ENCODE data around the gene HAO2. TPM values are rescaled to one million over a fixed set of nuclear protein-coding genes. Genes with fewer than 3 reads are reported as not detected.

The HAO2 gene
- total and polyA plus RNA-seq, 2 experiments from 2014 or later: not detected

GRCh38 chr1:119351997-119352396 lies 16.6 kb upstream of the HAO2 start:
- H3K27me3 Mint-ChIP-seq (ENCODE audit: insufficient read depth, low read depth, poor library complexity): peaks cover 4% of the 10 kb centered on the region
- Histone ChIP-seq H3F3A (replicated peaks; ENCODE audit: low read depth) (no peaks in the 10 kb centered on the region), H3K27ac (ENCODE audit: low read depth) (no peak overlapping the region), H3K79me2 (replicated peaks; ENCODE audit: insufficient read depth) (no peaks in the 10 kb centered on the region), H3K4me3 (no peak overlapping the region), H3K9me2 (ENCODE audit: insufficient read depth) (peaks cover 7% of the 10 kb centered on the region; the same call in 1 of the 2 replicates), H3K27me3 (ENCODE audit: insufficient read depth) (no peaks in the 10 kb centered on the region), H3K4me2 (no peak overlapping the region), H4K20me1 (replicated peaks; ENCODE audit: insufficient read depth) (no peaks in the 10 kb centered on the region), H2AFZ (no peak overlapping the region), H3K36me3 (ENCODE audit: insufficient read depth) (0 out of 2 replicates have a peak, but pooled peaks cover 5% of the 10 kb centered on the region), H3K4me1 (ENCODE audit: insufficient read depth) (peaks cover 15% of the 10 kb centered on the region; the same call in 1 of the 2 replicates)
- H3K9me3 Mint-ChIP-seq: peaks cover 24% of the 10 kb centered on the region
- DNase-seq (ENCODE audit: low spot score) (no peak), ATAC-seq (no peak)
- H3K27ac Mint-ChIP-seq: no peak overlapping the region
- no peak overlapping the region for H3K4me3 Mint-ChIP-seq
- H3K4me1 Mint-ChIP-seq: peaks cover 19% of the 10 kb centered on the region
- peaks cover 26% of the 10 kb centered on the region for H3K36me3 Mint-ChIP-seq (ENCODE audit: low read depth)
- no peak for TF ChIP-seq ZNF462 (CRISPR knock-in tag; IDR thresholded peaks at IDR 0.05)
- TF ChIP-seq CREB1 (CRISPR knock-in tag; IDR thresholded peaks at IDR 0.05; ENCODE audit: low read depth): no peak
- no peak for TF ChIP-seq ZNF114 (CRISPR knock-in tag; IDR thresholded peaks at IDR 0.05)
- TF ChIP-seq EZH2 (IDR thresholded peaks at IDR 0.05; ENCODE audit: low read depth, unreplicated experiment): no peak
- TF ChIP-seq JUNB (IDR thresholded peaks at IDR 0.05; ENCODE audit: unreplicated experiment): no peak
- TF ChIP-seq NANOG (IDR thresholded peaks at IDR 0.05; ENCODE audit: borderline replicate concordance): no peak
- TF ChIP-seq EZH2phosphoT487 (IDR thresholded peaks at IDR 0.05; ENCODE audit: unreplicated experiment): no peak
- TF ChIP-seq, protein P1, sequence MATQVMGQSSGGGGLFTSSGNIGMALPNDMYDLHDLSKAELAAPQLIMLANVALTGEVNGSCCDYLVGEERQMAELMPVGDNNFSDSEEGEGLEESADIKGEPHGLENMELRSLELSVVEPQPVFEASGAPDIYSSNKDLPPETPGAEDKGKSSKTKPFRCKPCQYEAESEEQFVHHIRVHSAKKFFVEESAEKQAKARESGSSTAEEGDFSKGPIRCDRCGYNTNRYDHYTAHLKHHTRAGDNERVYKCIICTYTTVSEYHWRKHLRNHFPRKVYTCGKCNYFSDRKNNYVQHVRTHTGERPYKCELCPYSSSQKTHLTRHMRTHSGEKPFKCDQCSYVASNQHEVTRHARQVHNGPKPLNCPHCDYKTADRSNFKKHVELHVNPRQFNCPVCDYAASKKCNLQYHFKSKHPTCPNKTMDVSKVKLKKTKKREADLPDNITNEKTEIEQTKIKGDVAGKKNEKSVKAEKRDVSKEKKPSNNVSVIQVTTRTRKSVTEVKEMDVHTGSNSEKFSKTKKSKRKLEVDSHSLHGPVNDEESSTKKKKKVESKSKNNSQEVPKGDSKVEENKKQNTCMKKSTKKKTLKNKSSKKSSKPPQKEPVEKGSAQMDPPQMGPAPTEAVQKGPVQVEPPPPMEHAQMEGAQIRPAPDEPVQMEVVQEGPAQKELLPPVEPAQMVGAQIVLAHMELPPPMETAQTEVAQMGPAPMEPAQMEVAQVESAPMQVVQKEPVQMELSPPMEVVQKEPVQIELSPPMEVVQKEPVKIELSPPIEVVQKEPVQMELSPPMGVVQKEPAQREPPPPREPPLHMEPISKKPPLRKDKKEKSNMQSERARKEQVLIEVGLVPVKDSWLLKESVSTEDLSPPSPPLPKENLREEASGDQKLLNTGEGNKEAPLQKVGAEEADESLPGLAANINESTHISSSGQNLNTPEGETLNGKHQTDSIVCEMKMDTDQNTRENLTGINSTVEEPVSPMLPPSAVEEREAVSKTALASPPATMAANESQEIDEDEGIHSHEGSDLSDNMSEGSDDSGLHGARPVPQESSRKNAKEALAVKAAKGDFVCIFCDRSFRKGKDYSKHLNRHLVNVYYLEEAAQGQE (IDR thresholded peaks at IDR 0.05; ENCODE audit: unreplicated experiment): no peak
- TF ChIP-seq, protein P2, sequence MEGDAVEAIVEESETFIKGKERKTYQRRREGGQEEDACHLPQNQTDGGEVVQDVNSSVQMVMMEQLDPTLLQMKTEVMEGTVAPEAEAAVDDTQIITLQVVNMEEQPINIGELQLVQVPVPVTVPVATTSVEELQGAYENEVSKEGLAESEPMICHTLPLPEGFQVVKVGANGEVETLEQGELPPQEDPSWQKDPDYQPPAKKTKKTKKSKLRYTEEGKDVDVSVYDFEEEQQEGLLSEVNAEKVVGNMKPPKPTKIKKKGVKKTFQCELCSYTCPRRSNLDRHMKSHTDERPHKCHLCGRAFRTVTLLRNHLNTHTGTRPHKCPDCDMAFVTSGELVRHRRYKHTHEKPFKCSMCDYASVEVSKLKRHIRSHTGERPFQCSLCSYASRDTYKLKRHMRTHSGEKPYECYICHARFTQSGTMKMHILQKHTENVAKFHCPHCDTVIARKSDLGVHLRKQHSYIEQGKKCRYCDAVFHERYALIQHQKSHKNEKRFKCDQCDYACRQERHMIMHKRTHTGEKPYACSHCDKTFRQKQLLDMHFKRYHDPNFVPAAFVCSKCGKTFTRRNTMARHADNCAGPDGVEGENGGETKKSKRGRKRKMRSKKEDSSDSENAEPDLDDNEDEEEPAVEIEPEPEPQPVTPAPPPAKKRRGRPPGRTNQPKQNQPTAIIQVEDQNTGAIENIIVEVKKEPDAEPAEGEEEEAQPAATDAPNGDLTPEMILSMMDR (conservative IDR thresholded peaks at IDR 0.05; ENCODE audit: low read depth in 2 of 2): no peak
- TF ChIP-seq ZNF331 (CRISPR knock-in tag; IDR thresholded peaks at IDR 0.05; ENCODE audit: low read depth): no peak
- TF ChIP-seq, protein P3, sequence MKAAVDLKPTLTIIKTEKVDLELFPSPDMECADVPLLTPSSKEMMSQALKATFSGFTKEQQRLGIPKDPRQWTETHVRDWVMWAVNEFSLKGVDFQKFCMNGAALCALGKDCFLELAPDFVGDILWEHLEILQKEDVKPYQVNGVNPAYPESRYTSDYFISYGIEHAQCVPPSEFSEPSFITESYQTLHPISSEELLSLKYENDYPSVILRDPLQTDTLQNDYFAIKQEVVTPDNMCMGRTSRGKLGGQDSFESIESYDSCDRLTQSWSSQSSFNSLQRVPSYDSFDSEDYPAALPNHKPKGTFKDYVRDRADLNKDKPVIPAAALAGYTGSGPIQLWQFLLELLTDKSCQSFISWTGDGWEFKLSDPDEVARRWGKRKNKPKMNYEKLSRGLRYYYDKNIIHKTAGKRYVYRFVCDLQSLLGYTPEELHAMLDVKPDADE (IDR thresholded peaks at IDR 0.05): no peak
- no peak for TF ChIP-seq STAT1 (IDR thresholded peaks at IDR 0.05; ENCODE audit: unreplicated experiment)
- no peak for TF ChIP-seq POLR2AphosphoS5 (IDR thresholded peaks at IDR 0.05; ENCODE audit: low read depth)
